ENCODE results near the gene ITSN1. TPM values are rescaled to one million over a fixed set of nuclear protein-coding genes. Genes with fewer than 3 reads are reported as not detected.

ITSN1 gene
- total and polyA plus RNA-seq, 2 experiments from 2014 or later = 77.9 to 95.7 TPM

GRCh38 chr21:33944185-33944763 lies 302.0 kb downstream of the ITSN1 start:
- peaks cover 11% of the 10 kb centered on the region for H3K27me3 Mint-ChIP-seq (ENCODE audit: insufficient read depth, low read depth, poor library complexity)
- H3K4me3 ChIP-seq = no peak overlapping the region

More at GRCh38 chr21:33944185-33944763, 302.0 kb downstream of the ITSN1 start:
- peaks cover 3% of the 10 kb centered on the region; the same call in 1 of the 2 replicates for H3F3A ChIP-seq (replicated peaks; ENCODE audit: low read depth)
- no peaks in the 10 kb centered on the region for H3K9me2 ChIP-seq (ENCODE audit: insufficient read depth)
- no peak overlapping the region for H3K27ac ChIP-seq (ENCODE audit: low read depth)
- peaks cover 39% of the 10 kb centered on the region for H3K4me1 ChIP-seq (ENCODE audit: insufficient read depth)
- Mint-ChIP-seq H3K9me3 (peaks cover 13% of the 10 kb centered on the region), H3K27ac (no peak overlapping the region), H3K36me3 (ENCODE audit: low read depth) (peaks cover 18% of the 10 kb centered on the region; the same call in 2 of the 3 replicates), H3K4me1 (peaks cover 41% of the 10 kb centered on the region), H3K4me3 (no peak overlapping the region)
- H4K20me1 ChIP-seq (replicated peaks; ENCODE audit: insufficient read depth) = no peaks in the 10 kb centered on the region
- no peak for TF ChIP-seq ETS1 (IDR thresholded peaks at IDR 0.05)
- TF ChIP-seq ZNF462 (CRISPR knock-in tag; IDR thresholded peaks at IDR 0.05) = no peak
- TF ChIP-seq JUNB (IDR thresholded peaks at IDR 0.05; ENCODE audit: unreplicated experiment) = no peak
- no peak for TF ChIP-seq NANOG (IDR thresholded peaks at IDR 0.05; ENCODE audit: borderline replicate concordance)
- no peak for TF ChIP-seq EZH2phosphoT487 (IDR thresholded peaks at IDR 0.05; ENCODE audit: unreplicated experiment)
- no peak for TF ChIP-seq CTCF (conservative IDR thresholded peaks at IDR 0.05; ENCODE audit: low read depth in 2 of 2)
- no peak for TF ChIP-seq ZNF331 (CRISPR knock-in tag; IDR thresholded peaks at IDR 0.05; ENCODE audit: low read depth)
- no peak for TF ChIP-seq EZH2 (IDR thresholded peaks at IDR 0.05; ENCODE audit: low read depth, unreplicated experiment)
- TF ChIP-seq ZNF114 (CRISPR knock-in tag; IDR thresholded peaks at IDR 0.05) = no peak
- no peak for TF ChIP-seq REST (IDR thresholded peaks at IDR 0.05; ENCODE audit: unreplicated experiment)
- no peak for TF ChIP-seq POLR2AphosphoS5 (IDR thresholded peaks at IDR 0.05; ENCODE audit: low read depth)
- TF ChIP-seq STAT1 (IDR thresholded peaks at IDR 0.05; ENCODE audit: unreplicated experiment) = no peak
- TF ChIP-seq CREB1 (CRISPR knock-in tag; IDR thresholded peaks at IDR 0.05; ENCODE audit: low read depth) = no peak
- H3K4me2 ChIP-seq = no peak overlapping the region
- H2AFZ ChIP-seq = no peak overlapping the region
- ATAC-seq = no peak
- DNase-seq (ENCODE audit: low spot score) = no peak
- no peaks in the 10 kb centered on the region; the same call in 1 of the 2 replicates for H3K36me3 ChIP-seq (ENCODE audit: insufficient read depth)
- no peaks in the 10 kb centered on the region for H3K79me2 ChIP-seq (replicated peaks; ENCODE audit: insufficient read depth)
- H3K27me3 ChIP-seq (ENCODE audit: insufficient read depth) = no peaks in the 10 kb centered on the region
